Endothelial cell (in vitro differentiated cells): Measurements from ENCODE around the gene AQP7. TPM values are rescaled to one million over a fixed set of nuclear protein-coding genes. Genes with fewer than 3 reads are reported as not detected.
A peak's percentile ranks its signal among the peaks of the same experiment; 100 is the strongest.
"Not testable (repeated sequence)": the region's sequence is repeated elsewhere in the genome, so short reads cannot be mapped to it uniquely, and the experiment has no call there.

Experiments
- DNase-seq: peaks from one replicate; pipeline ENCODE4 v3.0.0; 2021; ENCODE audit warnings: low spot score
- H3K27ac Mint-ChIP-seq: one replicate; pipeline ENCODE4 v1.8.0; 2021; ENCODE audit warnings: mixed read lengths, inconsistent platforms; ENCODE audit not compliant: unreplicated experiment
- H3K27me3 Mint-ChIP-seq: one replicate; pipeline ENCODE4 v1.8.0; 2021; ENCODE audit warnings: mild to moderate bottlenecking, moderate library complexity, mixed read lengths, inconsistent platforms; ENCODE audit not compliant: unreplicated experiment
- H3K36me3 Mint-ChIP-seq: one replicate; pipeline ENCODE4 v1.8.0; 2021; ENCODE audit warnings: mild to moderate bottlenecking, low read depth, mixed read lengths, inconsistent platforms; ENCODE audit not compliant: unreplicated experiment
- H3K4me1 Mint-ChIP-seq: one replicate; pipeline ENCODE4 v1.8.0; 2021; ENCODE audit warnings: mild to moderate bottlenecking, mixed read lengths, inconsistent platforms; ENCODE audit not compliant: unreplicated experiment
- H3K4me3 Mint-ChIP-seq: one replicate; pipeline ENCODE4 v1.8.0; 2021; ENCODE audit warnings: mild to moderate bottlenecking, mixed read lengths, inconsistent platforms; ENCODE audit not compliant: unreplicated experiment
- H3K9me3 Mint-ChIP-seq: one replicate; pipeline ENCODE4 v1.8.0; 2021; ENCODE audit warnings: mixed read lengths, inconsistent platforms; ENCODE audit not compliant: unreplicated experiment
- CTCF ChIP-seq: fragments of 200-600 bp; sonication (generic); IDR thresholded peaks from one replicate; pipeline ENCODE4 v1.5.0; 2021; ENCODE audit warnings: antibody characterized with exemption; ENCODE audit not compliant: unreplicated experiment
- total RNA-seq: library from RNA; stranded (reverse); fragmentation: NEBNext Ultra II Directional; extraction: Animal tissue kit (Norgen Biotek cat#: 25700); gene quantifications from one replicate; pipeline ENCODE4 v1.2.1, GENCODE V29; 2021; ENCODE audit not compliant: unreplicated experiment

The AQP7 gene
- total RNA-seq, 1 donor from 2014 or later: 0.64 TPM

GRCh38 chr9:33425128-33425533 lies 22.8 kb upstream of the AQP7 start:
- H3K36me3 Mint-ChIP-seq: no peaks in the 10 kb centered on the region

GRCh38 chr9:33424492-33424891 lies 22.1 kb upstream of the AQP7 start:
- H3K27me3 Mint-ChIP-seq: peaks cover 11% of the 10 kb centered on the region
- not testable (repeated sequence) for H3K27ac Mint-ChIP-seq, H3K4me3 Mint-ChIP-seq, H3K36me3 Mint-ChIP-seq, H3K4me1 Mint-ChIP-seq, DNase-seq, H3K9me3 Mint-ChIP-seq

More at GRCh38 chr9:33425128-33425533, 22.8 kb upstream of the AQP7 start:
- Mint-ChIP-seq H3K4me1 (no peaks in the 10 kb centered on the region), H3K27me3 (peaks cover 13% of the 10 kb centered on the region), H3K27ac (no peak overlapping the region), H3K9me3 (no peaks in the 10 kb centered on the region), H3K4me3 (no peak overlapping the region)
- DNase-seq: no peak
- TF ChIP-seq CTCF: no peak

- not testable (repeated sequence) for H3K27ac Mint-ChIP-seq, H3K4me1 Mint-ChIP-seq, H3K9me3 Mint-ChIP-seq, H3K36me3 Mint-ChIP-seq, DNase-seq, H3K4me3 Mint-ChIP-seq
- peaks cover 11% of the 10 kb centered on the region for H3K27me3 Mint-ChIP-seq
Measured at GRCh38 chr9:33424043-33424442, 21.7 kb upstream of the AQP7 start.

GRCh38 chr9:33419708-33420303 lies 17.4 kb upstream of the AQP7 start:
- Mint-ChIP-seq H3K36me3 (no peaks in the 10 kb centered on the region), H3K27ac (no peak overlapping the region), H3K4me1 (peaks cover 6% of the 10 kb centered on the region), H3K4me3 (peak overlapping the region; percentile 3), H3K9me3 (no peaks in the 10 kb centered on the region), H3K27me3 (peaks cover 10% of the 10 kb centered on the region)
- no peak for DNase-seq
- no peak for TF ChIP-seq CTCF

GRCh38 chr9:33418090-33418489 lies 15.7 kb upstream of the AQP7 start:
- Mint-ChIP-seq H3K27ac (peak overlapping the region; percentile 7), H3K4me3 (no peak overlapping the region)
- TF ChIP-seq CTCF: no peak

GRCh38 chr9:33416996-33417395 lies 14.6 kb upstream of the AQP7 start:
- H3K4me3 Mint-ChIP-seq: no peak overlapping the region
- TF ChIP-seq CTCF: no peak
- H3K27me3 Mint-ChIP-seq: peaks cover 12% of the 10 kb centered on the region
- no peaks in the 10 kb centered on the region for H3K36me3 Mint-ChIP-seq
- no peak for DNase-seq
- no peak overlapping the region for H3K27ac Mint-ChIP-seq
- H3K4me1 Mint-ChIP-seq: peaks cover 6% of the 10 kb centered on the region
- no peaks in the 10 kb centered on the region for H3K9me3 Mint-ChIP-seq

More at GRCh38 chr9:33418090-33418489, 15.7 kb upstream of the AQP7 start:
- no peak for DNase-seq
- peaks cover 6% of the 10 kb centered on the region for H3K4me1 Mint-ChIP-seq
- no peaks in the 10 kb centered on the region for H3K9me3 Mint-ChIP-seq
- no peaks in the 10 kb centered on the region for H3K36me3 Mint-ChIP-seq
- H3K27me3 Mint-ChIP-seq: peaks cover 12% of the 10 kb centered on the region
